HL-60 (cell line): Measurements from ENCODE around the gene PPP2R2D.

ENCODE experiments used
- DNase-seq, 2 experiments: peaks; one replicate each; pipeline ENCODE4 v3.0.0-alpha.2; 2010 to 2020; ENCODE audit warnings: low read depth in 1 of 2, low spot score in 1 of 2
- H3K27ac ChIP-seq: fragments of 250-450 bp; sonication (Bioruptor Pico); replicated peaks from 2 replicates; pipeline ENCODE4 v1.5.1; 2020; ENCODE audit warnings: mild to moderate bottlenecking, moderate library complexity
- H3K27me3 ChIP-seq: fragments of 250-450 bp; sonication (Bioruptor Pico); 2 replicates; pipeline ENCODE4 v1.5.1; 2021; ENCODE audit warnings: mild to moderate bottlenecking, moderate library complexity; ENCODE audit not compliant: insufficient read depth, poor library complexity, severe bottlenecking
- H3K4me3 ChIP-seq: replicated peaks from 2 replicates; pipeline ENCODE4 v1.5.1; 2011; ENCODE audit warnings: mild to moderate bottlenecking, control low read depth, low read length; ENCODE audit not compliant: insufficient read depth
- CTCF ChIP-seq: IDR thresholded peaks from one replicate; pipeline ENCODE4 v1.5.1; 2011; ENCODE audit warnings: low read length, control low read depth, inconsistent platforms; ENCODE audit not compliant: insufficient read depth
- GABPA ChIP-seq: IDR thresholded peaks from 2 replicates; pipeline ENCODE4 v1.6.1; 2012; ENCODE audit warnings: low read depth
- POLR2AphosphoS5 ChIP-seq: IDR thresholded peaks from 2 replicates; pipeline ENCODE4 v1.6.1; 2012; ENCODE audit warnings: low read depth
- REST ChIP-seq: IDR thresholded peaks from 2 replicates; pipeline ENCODE4 v1.6.1; 2012; ENCODE audit warnings: low read depth; ENCODE audit not compliant: insufficient replicate concordance
- SPI1 ChIP-seq: IDR thresholded peaks from 2 replicates; pipeline ENCODE4 v1.6.1; 2012; ENCODE audit warnings: low read depth, mild to moderate bottlenecking, borderline replicate concordance

PPP2R2D gene

DNA sequence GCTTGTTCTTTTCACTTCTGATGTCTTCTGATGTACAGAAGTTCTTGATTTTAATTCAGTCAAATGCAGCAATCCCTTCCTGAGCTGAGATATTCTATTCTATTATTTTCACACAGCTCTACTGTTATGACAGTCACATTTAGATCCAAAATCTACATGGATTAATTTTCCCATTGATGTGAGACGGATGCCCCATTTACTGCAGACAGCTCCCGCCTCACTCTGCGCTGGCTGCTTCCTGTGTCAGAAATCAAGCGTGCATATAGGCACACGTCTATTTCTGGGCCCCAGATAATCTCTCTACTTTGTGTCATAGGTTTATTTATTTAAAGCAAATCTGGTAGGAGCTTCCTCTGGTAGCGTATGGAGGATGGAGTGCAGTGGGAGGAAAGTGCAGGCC, 74.2 kb downstream of the PPP2R2D start:
- Histone ChIP-seq H3K4me3 (no peak overlapping the region), H3K27ac (no peak overlapping the region), H3K27me3 (no peaks in the 10 kb centered on the region)
- no peak for DNase-seq
- TF ChIP-seq GABPA (no peak), CTCF (no peak), REST (no peak), POLR2AphosphoS5 (no peak), SPI1 (no peak)

DNA sequence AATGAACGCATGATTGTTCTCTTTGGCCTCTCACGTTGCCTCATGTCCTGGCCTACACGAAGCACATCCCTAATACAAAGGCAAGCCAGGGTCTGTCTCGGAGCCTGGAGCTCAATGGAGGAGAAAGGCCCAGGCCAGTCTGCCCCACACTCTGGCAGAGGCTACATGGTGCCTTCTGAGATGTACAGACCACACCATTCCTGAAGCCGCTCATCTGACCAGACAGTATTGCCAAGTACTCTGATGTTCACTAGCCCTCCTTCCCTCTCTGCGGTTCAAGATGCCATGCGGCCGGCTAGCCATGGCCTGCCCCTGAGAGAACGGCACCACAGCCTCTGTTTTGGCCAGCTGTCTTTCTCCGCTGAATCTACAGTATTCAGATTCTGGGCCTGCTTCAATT, 75.0 kb downstream of the PPP2R2D start:
- DNase-seq = no peak
- H3K27ac ChIP-seq = no peak overlapping the region
- no peak for TF ChIP-seq REST
- TF ChIP-seq CTCF = no peak
- TF ChIP-seq GABPA = no peak
- no peak overlapping the region for H3K4me3 ChIP-seq
- H3K27me3 ChIP-seq = no peaks in the 10 kb centered on the region

DNA sequence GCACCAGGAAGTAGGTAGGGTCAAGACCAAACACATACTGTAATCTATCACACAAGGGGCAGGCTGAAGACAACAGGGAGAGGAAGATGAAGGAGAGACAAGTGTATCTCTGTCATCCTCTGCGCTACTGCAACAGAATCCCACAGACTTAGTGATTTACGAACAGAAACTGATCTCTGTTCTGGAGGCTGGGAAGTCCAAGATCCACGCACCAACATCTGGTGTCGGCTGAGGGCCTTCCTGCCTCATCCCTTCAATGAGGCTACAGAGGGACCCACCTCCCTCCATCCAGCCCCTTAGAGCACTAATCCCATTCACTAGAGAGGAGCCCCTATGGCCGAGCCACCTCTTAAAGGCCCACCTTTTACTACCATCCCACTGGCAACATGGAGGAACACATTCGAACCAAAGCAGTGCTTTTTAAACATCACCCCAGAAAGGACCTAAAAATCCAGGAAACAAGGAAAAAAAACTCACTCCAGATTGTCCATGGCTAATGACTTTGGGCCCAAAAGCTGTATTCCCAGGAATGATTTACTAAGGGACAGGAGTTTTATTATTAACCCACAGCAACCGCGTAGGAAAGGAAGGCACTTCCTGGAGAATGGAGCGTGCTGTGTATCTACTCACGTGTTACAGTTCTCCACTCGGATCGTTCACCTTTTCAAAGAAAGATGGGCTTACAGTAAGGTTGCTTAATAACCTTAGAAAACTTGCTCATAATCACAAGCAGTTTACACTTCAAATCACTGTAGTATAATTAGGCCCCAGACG, 76.7 kb downstream of the PPP2R2D start:
- Histone ChIP-seq H3K4me3 (no peak overlapping the region), H3K27ac (no peak overlapping the region), H3K27me3 (no peaks in the 10 kb centered on the region)
- TF ChIP-seq POLR2AphosphoS5 (no peak), REST (no peak), GABPA (no peak), CTCF (no peak), SPI1 (no peak)
- DNase-seq = no peak
